Measurements from ENCODE around the gene RAI1. TPM values are rescaled to one million over a fixed set of nuclear protein-coding genes. Genes with fewer than 3 reads are reported as not detected.
A peak's percentile ranks its signal among the peaks of the same experiment; 100 is the strongest.

The RAI1 gene
- total and polyA plus RNA-seq, 2 of the 13 experiments (the other 11 are each of a cell fraction or from before 2014, with no cell fraction given): 3.4 to 5.2 TPM

GRCh38 chr17:17812211-17813054, 131.2 kb downstream of the RAI1 start (continued):
- TF ChIP-seq ZSCAN25 (CRISPR knock-in tag; IDR thresholded peaks at IDR 0.05) (peak; percentile 5; the same call in 1 of the 2 replicates), NFE2L2 (IDR thresholded peaks at IDR 0.05; ENCODE audit: low read length) (no peak), MED8 (CRISPR knock-in tag; IDR thresholded peaks at IDR 0.05; ENCODE audit: insufficient replicate concordance) (no peak), ZNF160 (CRISPR knock-in tag; IDR thresholded peaks at IDR 0.05) (peak; percentile 45; the same call in 1 of the 2 replicates), HNF4G (IDR thresholded peaks at IDR 0.05; ENCODE audit: borderline replicate concordance, low read depth, low read length) (no peak), HNF4G (CRISPR knock-in tag; IDR thresholded peaks at IDR 0.05; ENCODE audit: borderline replicate concordance, low read depth) (no peak; the same call in 1 of the 2 replicates), MTA3 (CRISPR knock-in tag; IDR thresholded peaks at IDR 0.05) (no peak), CEBPG (CRISPR knock-in tag; IDR thresholded peaks at IDR 0.05) (peak; percentile 42; the same call in 1 of the 2 replicates), ZNF674 (CRISPR knock-in tag; IDR thresholded peaks at IDR 0.05; ENCODE audit: low read depth) (no peak), CBX1 (IDR thresholded peaks at IDR 0.05; ENCODE audit: low read depth) (peak; percentile 4), DMTF1 (CRISPR knock-in tag; IDR thresholded peaks at IDR 0.05) (no peak), ZNF180 (CRISPR knock-in tag; IDR thresholded peaks at IDR 0.05; ENCODE audit: borderline replicate concordance, low read depth) (no peak), HOXA3 (CRISPR knock-in tag; IDR thresholded peaks at IDR 0.05) (peak; percentile 91), GATA4 (IDR thresholded peaks at IDR 0.05; ENCODE audit: borderline replicate concordance, low read depth) (no peak), ASH2L (IDR thresholded peaks at IDR 0.05; ENCODE audit: insufficient read length, low read depth, low read length) (peak; percentile 51), CBX2 (IDR thresholded peaks at IDR 0.05; ENCODE audit: low read depth, low read length) (no peak), CBX2 (CRISPR knock-in tag; IDR thresholded peaks at IDR 0.05; ENCODE audit: low read depth) (no peak)
- TF ChIP-seq, protein P1, sequence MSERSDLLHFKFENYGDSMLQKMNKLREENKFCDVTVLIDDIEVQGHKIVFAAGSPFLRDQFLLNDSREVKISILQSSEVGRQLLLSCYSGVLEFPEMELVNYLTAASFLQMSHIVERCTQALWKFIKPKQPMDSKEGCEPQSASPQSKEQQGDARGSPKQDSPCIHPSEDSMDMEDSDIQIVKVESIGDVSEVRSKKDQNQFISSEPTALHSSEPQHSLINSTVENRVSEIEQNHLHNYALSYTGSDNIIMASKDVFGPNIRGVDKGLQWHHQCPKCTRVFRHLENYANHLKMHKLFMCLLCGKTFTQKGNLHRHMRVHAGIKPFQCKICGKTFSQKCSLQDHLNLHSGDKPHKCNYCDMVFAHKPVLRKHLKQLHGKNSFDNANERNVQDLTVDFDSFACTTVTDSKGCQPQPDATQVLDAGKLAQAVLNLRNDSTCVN (CRISPR knock-in tag; IDR thresholded peaks at IDR 0.05; ENCODE audit: borderline replicate concordance): 0 out of 2 replicates have a peak, but pooled peaks have one; percentile 54
- TF ChIP-seq, protein P2, sequence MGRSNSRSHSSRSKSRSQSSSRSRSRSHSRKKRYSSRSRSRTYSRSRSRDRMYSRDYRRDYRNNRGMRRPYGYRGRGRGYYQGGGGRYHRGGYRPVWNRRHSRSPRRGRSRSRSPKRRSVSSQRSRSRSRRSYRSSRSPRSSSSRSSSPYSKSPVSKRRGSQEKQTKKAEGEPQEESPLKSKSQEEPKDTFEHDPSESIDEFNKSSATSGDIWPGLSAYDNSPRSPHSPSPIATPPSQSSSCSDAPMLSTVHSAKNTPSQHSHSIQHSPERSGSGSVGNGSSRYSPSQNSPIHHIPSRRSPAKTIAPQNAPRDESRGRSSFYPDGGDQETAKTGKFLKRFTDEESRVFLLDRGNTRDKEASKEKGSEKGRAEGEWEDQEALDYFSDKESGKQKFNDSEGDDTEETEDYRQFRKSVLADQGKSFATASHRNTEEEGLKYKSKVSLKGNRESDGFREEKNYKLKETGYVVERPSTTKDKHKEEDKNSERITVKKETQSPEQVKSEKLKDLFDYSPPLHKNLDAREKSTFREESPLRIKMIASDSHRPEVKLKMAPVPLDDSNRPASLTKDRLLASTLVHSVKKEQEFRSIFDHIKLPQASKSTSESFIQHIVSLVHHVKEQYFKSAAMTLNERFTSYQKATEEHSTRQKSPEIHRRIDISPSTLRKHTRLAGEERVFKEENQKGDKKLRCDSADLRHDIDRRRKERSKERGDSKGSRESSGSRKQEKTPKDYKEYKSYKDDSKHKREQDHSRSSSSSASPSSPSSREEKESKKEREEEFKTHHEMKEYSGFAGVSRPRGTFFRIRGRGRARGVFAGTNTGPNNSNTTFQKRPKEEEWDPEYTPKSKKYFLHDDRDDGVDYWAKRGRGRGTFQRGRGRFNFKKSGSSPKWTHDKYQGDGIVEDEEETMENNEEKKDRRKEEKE (IDR thresholded peaks at IDR 0.05): no peak
- TF ChIP-seq, protein P3, sequence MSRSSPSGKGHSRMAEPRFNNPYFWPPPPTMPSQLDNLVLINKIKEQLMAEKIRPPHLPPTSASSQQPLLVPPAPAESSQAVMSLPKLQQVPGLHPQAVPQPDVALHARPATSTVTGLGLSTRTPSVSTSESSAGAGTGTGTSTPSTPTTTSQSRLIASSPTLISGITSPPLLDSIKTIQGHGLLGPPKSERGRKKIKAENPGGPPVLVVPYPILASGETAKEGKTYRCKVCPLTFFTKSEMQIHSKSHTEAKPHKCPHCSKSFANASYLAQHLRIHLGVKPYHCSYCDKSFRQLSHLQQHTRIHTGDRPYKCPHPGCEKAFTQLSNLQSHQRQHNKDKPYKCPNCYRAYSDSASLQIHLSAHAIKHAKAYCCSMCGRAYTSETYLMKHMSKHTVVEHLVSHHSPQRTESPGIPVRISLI (CRISPR knock-in tag; IDR thresholded peaks at IDR 0.05; ENCODE audit: borderline replicate concordance): 0 out of 2 replicates have a peak, but pooled peaks have one; percentile 29
- TF ChIP-seq, protein P4, sequence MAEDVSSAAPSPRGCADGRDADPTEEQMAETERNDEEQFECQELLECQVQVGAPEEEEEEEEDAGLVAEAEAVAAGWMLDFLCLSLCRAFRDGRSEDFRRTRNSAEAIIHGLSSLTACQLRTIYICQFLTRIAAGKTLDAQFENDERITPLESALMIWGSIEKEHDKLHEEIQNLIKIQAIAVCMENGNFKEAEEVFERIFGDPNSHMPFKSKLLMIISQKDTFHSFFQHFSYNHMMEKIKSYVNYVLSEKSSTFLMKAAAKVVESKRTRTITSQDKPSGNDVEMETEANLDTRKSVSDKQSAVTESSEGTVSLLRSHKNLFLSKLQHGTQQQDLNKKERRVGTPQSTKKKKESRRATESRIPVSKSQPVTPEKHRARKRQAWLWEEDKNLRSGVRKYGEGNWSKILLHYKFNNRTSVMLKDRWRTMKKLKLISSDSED (CRISPR knock-in tag; IDR thresholded peaks at IDR 0.05): no peak

All from HepG2 (cell line).